Measurements from ENCODE around the gene PRAMEF18.
"Not testable (repeated sequence)": the region's sequence is repeated elsewhere in the genome, so short reads cannot be mapped to it uniquely, and the experiment has no call there.

Gene PRAMEF18, protein sequence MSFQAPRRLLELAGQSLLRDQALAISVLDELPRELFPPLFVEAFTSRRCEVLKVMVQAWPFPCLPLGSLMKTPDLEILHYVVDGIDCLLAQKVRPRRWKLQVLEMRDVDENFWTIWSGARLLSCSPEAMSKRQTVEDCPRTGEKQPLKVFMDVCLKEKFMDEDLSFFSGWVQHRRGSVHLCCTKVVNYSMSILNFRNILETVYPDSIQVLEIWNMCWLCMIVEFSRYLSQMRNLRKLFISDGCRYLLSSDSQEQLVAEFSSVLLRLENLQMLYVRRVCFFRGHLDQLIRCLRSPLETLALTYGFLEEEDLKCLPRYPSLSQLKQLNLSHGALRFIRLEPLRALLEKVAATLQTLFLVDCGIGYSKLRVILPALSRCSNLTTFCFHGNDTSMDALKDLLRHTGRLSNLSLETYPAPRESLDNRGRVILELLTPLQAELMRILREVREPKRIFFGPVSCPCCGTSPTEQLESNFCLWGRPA

GRCh38 chr1:13225675-13226204 lies at the start of gene PRAMEF18:
Gene PRAMEF18, minus strand, starts transcription at chr1:13226154. Its CDS starts 48 bp downstream, at chr1:13226106.
- DNase-seq (ENCODE audit: low spot score) = not testable (repeated sequence)

DNA sequence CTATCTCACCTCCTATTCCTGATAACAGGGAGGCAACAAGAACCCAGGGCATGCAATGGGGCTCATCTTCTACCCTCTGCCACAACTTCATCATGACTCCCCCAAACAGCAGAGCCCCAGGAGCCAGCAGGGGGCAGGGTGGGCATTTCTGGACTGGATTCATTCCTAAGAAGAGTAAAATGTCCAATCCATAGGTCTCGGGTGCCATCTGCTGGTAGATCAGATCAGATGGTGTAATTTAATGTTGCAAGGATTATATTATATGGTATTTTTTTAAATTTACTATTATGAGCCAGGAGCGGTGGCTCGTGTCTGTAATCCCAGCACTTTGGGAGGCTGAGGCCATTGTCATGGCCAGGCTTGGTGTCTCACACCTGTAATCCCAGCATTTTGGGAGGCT lies 39.2 kb upstream of the PRAMEF18 start:
- DNase-seq (ENCODE audit: low spot score) = not testable (repeated sequence)

DNA sequence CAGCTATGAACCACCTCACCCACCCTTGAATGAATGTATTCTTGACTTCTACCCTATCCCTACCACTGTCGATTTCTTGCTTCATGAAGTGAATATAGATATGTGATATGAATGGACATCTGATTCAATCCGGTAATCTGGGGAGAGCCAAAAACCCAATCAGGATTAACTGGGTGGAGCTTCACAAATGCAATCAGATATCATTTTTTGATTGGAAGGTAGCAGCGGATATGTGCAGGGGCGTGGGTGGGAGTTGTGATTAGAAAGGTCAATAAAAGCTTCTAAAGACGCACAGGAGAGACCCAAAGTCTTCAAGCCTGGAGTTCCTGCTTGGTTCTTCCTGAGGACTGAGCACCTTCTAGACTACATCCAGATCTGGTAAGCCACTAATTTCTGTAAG lies 27.9 kb upstream of the PRAMEF18 start, which contains the start of gene PRAMEF5:
TSS of gene PRAMEF5 (plus strand) at position 301 of the 400 bp plus-strand sequence. CDS start 5,071 bp downstream, outside the sequence.
- DNase-seq (ENCODE audit: low spot score) = not testable (repeated sequence)

- DNase-seq (ENCODE audit: low spot score) = not testable (repeated sequence)
Observed at GRCh38 chr1:13247122-13247521, 21.2 kb upstream of the PRAMEF18 start.

DNA sequence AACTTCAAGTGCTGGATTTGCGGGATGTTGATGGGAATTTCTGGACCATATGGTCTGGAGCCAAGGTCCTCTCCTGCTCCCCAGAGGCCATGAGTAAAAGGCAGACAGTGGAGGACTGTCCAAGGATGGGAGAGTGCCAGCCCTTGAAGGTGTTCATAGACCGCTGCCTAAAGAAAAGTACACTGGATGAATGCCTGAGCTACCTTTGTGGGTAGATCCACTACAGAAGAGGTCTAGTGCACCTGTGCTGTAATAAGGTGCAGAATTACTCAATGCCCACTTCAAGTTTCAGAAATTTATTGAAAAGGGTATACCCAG lies 20.6 kb upstream of the PRAMEF18 start:
- DNase-seq (ENCODE audit: low spot score) = not testable (repeated sequence)

GRCh38 chr1:13245841-13246553 lies 20.0 kb upstream of the PRAMEF18 start:
- DNase-seq (ENCODE audit: low spot score) = not testable (repeated sequence)

DNA sequence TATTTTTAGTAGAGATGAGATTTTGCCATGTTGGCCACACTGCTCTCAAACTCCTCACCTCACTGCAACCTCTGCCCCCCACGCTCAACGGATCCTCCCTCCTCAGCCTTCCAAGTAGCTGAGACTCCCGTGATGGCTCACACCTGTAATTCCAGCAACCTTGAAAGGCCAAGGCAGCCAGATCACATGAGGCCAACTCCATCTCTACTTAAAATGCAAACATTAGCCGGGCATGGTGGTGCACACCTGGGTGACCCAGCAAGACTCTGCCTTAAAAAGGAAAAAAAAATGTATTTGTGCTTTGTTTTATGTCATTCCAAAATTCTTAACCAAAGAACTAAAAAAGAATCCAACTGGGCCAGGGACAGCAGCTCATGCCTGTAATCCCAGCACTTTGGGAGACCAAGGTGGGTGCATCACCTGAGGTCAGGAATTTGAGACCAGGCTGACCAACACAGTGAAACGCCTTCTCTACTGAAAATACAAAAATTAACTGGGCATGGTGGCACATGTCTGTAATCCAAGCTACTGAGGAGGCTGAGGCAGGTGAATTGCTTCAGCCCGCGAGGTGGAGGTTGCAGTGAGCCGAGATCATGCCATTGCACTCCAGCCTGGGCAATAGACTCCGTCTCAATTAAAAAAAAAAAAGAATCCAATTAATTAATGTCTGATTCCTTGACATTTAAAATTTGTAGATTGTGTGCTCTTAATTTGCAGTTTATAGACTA lies 17.7 kb upstream of the PRAMEF18 start:
- DNase-seq (ENCODE audit: low spot score) = not testable (repeated sequence)

- DNase-seq (ENCODE audit: low spot score) = not testable (repeated sequence)
Observed at GRCh38 chr1:13239633-13240032, 13.7 kb upstream of the PRAMEF18 start.

- DNase-seq (ENCODE audit: low spot score) = not testable (repeated sequence)
Observed at GRCh38 chr1:13237572-13237971, 11.6 kb upstream of the PRAMEF18 start.

- not testable (repeated sequence) for DNase-seq (ENCODE audit: low spot score)
Observed at GRCh38 chr1:13234057-13234456, 8.1 kb upstream of the PRAMEF18 start.

DNA sequence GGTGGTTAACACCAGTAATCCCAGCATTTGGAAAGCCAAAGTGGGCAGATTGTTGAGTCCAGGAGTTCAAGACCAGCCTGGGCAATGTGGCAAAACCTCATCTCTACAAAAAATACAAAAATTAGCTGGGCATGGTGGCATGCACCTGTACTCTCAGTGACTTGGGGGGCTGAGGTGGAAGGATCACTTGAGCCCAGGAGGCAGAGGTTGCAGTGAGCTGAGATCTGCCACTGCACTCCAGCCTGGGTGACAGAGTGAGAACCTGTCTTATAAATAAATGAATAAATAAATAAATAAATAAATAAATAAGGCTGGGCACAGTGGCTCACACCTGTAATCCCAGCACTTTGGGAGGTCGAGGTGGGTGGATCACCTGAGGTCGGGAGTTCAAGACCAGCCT lies 6.1 kb upstream of the PRAMEF18 start:
- DNase-seq (ENCODE audit: low spot score) = not testable (repeated sequence)

DNA sequence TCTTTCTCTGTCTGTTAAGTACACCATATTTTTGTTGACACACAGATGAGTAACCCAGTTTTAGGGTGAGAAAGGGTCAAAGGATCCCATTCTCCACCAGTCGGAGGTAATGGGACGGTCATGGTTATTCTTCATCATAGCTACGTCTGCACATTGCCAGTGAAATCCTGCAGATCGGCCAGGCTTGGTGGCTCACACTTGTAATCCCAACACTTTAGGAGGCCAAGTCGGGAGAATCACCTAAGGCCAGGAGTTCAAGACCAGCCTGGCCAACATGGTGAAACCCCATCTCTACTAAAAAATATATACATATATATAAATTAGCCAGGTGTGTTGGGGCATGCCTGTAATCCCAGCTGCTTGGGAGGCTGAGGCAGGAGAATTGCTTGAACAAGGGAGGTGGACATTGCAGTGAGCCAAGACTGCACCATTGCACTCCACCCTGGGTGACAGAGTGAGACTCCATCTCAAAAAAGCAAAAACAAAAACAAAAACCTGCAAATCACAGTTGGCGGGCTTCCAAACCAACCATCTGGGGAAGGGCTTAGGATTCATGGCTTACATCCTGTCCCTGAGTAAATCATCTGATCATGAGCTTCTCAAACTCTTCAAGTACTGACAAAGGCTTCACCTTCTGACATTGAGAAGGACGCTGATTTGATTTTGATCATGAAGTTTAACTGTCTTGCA lies 5.3 kb upstream of the PRAMEF18 start:
- not testable (repeated sequence) for DNase-seq (ENCODE audit: low spot score)

DNA sequence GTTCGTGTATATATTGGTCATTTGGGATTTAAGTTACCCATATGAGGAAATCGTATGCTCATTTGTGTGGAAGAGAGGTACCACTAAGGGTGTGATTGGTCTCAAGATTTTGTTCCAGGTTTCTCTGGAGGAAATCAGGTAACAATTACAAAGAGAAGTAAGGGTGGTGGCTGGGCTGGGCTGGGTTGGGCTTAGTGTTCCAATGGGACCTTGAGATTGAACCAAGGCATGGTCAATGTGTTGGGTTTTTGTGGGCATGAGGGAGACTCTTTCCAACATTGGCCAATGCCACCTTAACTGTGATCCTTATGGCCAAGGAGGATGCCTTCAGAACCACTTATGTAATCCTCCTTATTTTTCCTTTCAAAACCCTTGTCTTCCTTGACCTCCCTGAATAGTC lies 4.6 kb upstream of the PRAMEF18 start:
- DNase-seq (ENCODE audit: low spot score) = not testable (repeated sequence)

GRCh38 chr1:13230096-13230495 lies 4.1 kb upstream of the PRAMEF18 start:
- not testable (repeated sequence) for DNase-seq (ENCODE audit: low spot score)

- peak; percentile 13 for DNase-seq (ENCODE audit: low spot score)
Observed at GRCh38 chr1:13228343-13228781, 2.4 kb upstream of the PRAMEF18 start.

- not testable (repeated sequence) for DNase-seq (ENCODE audit: low spot score)
Observed at GRCh38 chr1:13227271-13228055, 1.5 kb upstream of the PRAMEF18 start.

DNA sequence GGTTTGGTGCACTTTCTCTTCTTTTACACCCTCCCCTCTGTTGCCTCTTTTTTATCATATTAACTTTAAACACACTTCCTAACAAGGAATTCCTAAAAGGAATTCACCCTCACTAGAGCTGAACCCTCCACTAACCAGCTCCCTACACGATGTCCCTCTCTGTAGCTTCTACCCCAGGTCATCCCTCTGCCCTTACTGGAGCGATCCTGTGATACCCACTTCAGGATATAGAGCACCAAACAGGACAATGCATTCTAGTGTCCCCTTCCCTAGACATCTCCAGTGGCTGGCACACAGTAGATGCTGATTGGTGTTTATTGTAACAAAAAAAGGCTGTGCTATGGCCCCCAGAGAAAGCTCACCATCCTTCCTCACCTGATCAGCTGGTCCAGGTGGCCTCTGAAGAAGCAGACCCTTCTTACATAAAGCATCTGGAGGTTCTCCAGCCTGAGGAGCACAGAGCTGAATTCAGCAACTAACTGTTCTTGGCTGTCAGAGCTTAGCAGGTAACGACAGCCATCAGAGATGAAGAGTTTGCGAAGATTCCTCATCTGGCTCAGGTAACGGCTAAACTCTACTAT lies 1.4 kb downstream of the PRAMEF18 start:
- no peak for DNase-seq (ENCODE audit: low spot score)

DNA sequence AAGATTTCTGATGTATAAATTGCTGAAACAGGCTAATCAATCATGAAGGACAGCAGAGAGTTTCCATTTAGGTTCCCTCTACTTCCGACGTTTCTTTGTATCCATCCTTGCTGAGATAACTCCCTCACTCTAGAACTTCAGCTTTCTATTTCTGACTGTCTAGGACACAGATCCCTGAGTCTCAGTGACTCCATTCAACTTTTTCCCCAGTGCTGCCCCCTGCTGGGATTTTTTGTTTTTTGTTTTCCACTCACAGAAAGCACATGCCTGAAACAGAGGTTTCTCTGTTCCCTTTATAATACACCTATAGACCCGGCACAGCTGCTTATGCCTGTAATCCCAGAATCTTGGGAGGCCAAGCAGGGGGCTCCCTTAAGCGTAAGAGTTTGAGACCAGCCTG lies 3.2 kb downstream of the PRAMEF18 start:
- DNase-seq (ENCODE audit: low spot score) = not testable (repeated sequence)

DNA sequence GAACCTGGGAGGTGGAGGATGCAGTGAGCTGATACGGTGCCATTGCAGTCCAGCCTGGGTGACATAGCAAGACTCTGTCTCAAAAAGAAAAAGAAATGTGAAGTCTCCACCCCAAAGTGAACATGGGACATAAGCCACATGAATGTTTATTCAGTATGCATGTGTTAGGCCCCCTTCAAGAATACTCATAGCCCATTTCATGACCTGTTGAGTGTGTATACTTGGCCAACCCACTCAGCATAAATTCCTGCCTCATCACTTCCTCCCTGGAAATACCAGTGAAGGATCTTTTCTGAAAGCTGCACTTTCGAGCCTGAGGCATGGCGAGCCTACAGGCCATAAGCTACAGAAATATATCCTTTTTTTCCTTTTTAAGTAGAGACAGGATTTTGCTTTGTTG lies 6.8 kb downstream of the PRAMEF18 start:
- DNase-seq (ENCODE audit: low spot score) = not testable (repeated sequence)

DNA sequence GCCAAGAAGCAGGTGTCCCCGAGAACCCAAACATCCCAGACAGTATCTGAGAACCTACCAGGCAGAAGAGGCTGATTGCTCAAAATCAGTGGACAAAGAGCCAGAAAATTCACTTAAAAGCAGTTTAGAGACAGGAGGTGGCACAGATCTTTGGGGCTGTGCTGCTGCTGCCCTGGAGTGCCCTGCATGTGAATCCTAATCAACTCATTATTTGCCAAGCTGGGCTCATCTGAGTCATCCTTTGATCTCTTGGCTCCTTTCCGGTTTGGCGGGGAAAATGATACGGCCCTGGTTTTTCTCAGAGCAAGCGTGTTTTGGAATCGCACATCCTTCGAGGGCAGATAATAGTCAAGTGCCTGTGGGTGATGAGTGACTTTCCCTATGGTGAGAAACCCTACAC lies 9.3 kb downstream of the PRAMEF18 start:
- DNase-seq (ENCODE audit: low spot score) = not testable (repeated sequence)
